Measurements from ENCODE around the gene BAG3.

DNA sequence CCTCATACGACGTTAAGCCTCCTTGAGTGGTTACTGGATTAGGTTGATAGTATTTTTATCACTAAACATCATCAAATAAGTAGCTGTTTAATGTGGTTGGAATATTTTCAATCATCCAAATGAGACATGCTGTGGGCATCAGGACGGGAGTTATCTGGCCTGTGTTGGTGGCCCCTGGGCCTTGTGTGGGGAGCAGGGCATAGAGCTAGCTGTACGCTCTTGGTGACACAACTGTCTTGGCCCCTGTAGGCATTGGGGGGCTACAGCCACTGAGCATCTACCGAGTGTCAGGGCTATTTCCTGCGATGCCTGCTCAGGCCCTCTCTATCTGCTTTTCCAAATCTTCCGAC lies 28.3 kb downstream of the BAG3 start:
- TF ChIP-seq CTCF (IDR thresholded peaks at IDR 0.05 in 2 of 3, conservative IDR thresholded peaks at IDR 0.05 in 1 of 3; ENCODE audit: borderline replicate concordance in 1 of 3, insufficient read depth in 1 of 3, low read depth in 2 of 3, low read length in 2 of 3) (no peak), SRF (IDR thresholded peaks at IDR 0.05; ENCODE audit: low read depth) (no peak), POLR2AphosphoS5 (IDR thresholded peaks at IDR 0.05; ENCODE audit: low read depth, low read length) (peak; percentile 8), POLR2A (IDR thresholded peaks at IDR 0.05; ENCODE audit: borderline replicate concordance, extremely low read depth, insufficient read depth, insufficient read length) (no peak), ELF1 (IDR thresholded peaks at IDR 0.05; ENCODE audit: borderline replicate concordance, low read depth) (no peak), EZH2phosphoT487 (IDR thresholded peaks at IDR 0.05; ENCODE audit: borderline replicate concordance) (no peak)
- TF ChIP-seq, protein P1, sequence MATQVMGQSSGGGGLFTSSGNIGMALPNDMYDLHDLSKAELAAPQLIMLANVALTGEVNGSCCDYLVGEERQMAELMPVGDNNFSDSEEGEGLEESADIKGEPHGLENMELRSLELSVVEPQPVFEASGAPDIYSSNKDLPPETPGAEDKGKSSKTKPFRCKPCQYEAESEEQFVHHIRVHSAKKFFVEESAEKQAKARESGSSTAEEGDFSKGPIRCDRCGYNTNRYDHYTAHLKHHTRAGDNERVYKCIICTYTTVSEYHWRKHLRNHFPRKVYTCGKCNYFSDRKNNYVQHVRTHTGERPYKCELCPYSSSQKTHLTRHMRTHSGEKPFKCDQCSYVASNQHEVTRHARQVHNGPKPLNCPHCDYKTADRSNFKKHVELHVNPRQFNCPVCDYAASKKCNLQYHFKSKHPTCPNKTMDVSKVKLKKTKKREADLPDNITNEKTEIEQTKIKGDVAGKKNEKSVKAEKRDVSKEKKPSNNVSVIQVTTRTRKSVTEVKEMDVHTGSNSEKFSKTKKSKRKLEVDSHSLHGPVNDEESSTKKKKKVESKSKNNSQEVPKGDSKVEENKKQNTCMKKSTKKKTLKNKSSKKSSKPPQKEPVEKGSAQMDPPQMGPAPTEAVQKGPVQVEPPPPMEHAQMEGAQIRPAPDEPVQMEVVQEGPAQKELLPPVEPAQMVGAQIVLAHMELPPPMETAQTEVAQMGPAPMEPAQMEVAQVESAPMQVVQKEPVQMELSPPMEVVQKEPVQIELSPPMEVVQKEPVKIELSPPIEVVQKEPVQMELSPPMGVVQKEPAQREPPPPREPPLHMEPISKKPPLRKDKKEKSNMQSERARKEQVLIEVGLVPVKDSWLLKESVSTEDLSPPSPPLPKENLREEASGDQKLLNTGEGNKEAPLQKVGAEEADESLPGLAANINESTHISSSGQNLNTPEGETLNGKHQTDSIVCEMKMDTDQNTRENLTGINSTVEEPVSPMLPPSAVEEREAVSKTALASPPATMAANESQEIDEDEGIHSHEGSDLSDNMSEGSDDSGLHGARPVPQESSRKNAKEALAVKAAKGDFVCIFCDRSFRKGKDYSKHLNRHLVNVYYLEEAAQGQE (IDR thresholded peaks at IDR 0.05; ENCODE audit: low read depth) = no peak
